Muscle of leg (tissue), 16 donors: ENCODE data around the gene FAM78B. TPM values are rescaled to one million over a fixed set of nuclear protein-coding genes. Genes with fewer than 3 reads are reported as not detected.

Experiments
- DNase-seq: peaks from one replicate; pipeline ENCODE4 v3.0.0; 2013
- H3K27ac ChIP-seq: one replicate; pipeline ENCODE4 v1.5.1; 2013; ENCODE audit warnings: mild to moderate bottlenecking, low read length, control low read depth
- H3K27me3 ChIP-seq: one replicate; pipeline ENCODE4 v1.6.1; 2013; ENCODE audit warnings: low read length; ENCODE audit not compliant: control insufficient read depth, insufficient read depth
- H3K36me3 ChIP-seq: one replicate; pipeline ENCODE4 v1.6.1; 2013; ENCODE audit warnings: low read length; ENCODE audit not compliant: control insufficient read depth, insufficient read depth
- H3K4me1 ChIP-seq: one replicate; pipeline ENCODE4 v1.6.1; 2013; ENCODE audit warnings: low read length; ENCODE audit not compliant: control insufficient read depth, insufficient read depth
- H3K4me3 ChIP-seq: one replicate; pipeline ENCODE4 v1.5.1; 2013; ENCODE audit warnings: low read length, control low read depth
- H3K9me3 ChIP-seq: replicated peaks from 2 replicates; pipeline ENCODE4 v1.6.1; 2013; ENCODE audit warnings: low read depth, low read length; ENCODE audit not compliant: control insufficient read depth
- WGBS: methylation state at CpG from one replicate; pipeline ENCODE4 v1.1.5; 2013; ENCODE audit warnings: missing lambda C conversion rate; ENCODE audit not compliant: insufficient coverage; 5-methylcytosine and 5-hydroxymethylcytosine counted together
- long read RNA-seq, 11 donors: transcript quantifications; one replicate each; lab custom pipeline, GENCODE V29; 2026
- polyA plus RNA-seq, 8 donors: library from polyadenylated mRNA; unstranded; fragments of 120-200 nt; gene quantifications; one replicate each; pipeline versions ENCODE4 v1.2.1 to v1.2.3, GENCODE V29; 2013; ENCODE audit warnings: inconsistent platforms in 1 of 8, low replicate concordance in 1 of 8; ENCODE audit not compliant: insufficient read length in 8 of 8, insufficient read depth in 1 of 8
- total RNA-seq: library from RNA; stranded (reverse); fragments of 120-200 nt; gene quantifications from one replicate; pipeline ENCODE4 v1.2.4, GENCODE V29; 2013

The FAM78B gene
- total RNA-seq (1.2 TPM), polyA plus RNA-seq (1 to 10 TPM; 1.9 to 2.8 (median 2.2) TPM)
- long read RNA-seq, donor 1, partial matches to known transcripts, result 0 of 1 reads
- long read RNA-seq, donor 1, other reads (novel, unspliced or antisense), result 0 of 1 reads
- long read RNA-seq, donor 2, result 0 reads
- long read RNA-seq, donor 3, partial matches to known transcripts, result 0 of 1 reads
- long read RNA-seq, donor 3, other reads (novel, unspliced or antisense), result 0 of 1 reads
- long read RNA-seq, donor 4, result 0 reads
- long read RNA-seq, donor 5, partial matches to known transcripts, result 0 of 2 reads
- long read RNA-seq, donor 5, other reads (novel, unspliced or antisense), result 0 of 2 reads
- long read RNA-seq, donor 6, partial matches to known transcripts, result 0 of 2 reads
- long read RNA-seq, donor 6, other reads (novel, unspliced or antisense), result 0 of 2 reads
- long read RNA-seq, donor 7, result 0 reads
- long read RNA-seq, donor 8, result 0 reads
- long read RNA-seq, donor 9, result 0 reads
- long read RNA-seq, donor 10, result 0 reads
- long read RNA-seq, donor 11, result 0 reads

DNA sequence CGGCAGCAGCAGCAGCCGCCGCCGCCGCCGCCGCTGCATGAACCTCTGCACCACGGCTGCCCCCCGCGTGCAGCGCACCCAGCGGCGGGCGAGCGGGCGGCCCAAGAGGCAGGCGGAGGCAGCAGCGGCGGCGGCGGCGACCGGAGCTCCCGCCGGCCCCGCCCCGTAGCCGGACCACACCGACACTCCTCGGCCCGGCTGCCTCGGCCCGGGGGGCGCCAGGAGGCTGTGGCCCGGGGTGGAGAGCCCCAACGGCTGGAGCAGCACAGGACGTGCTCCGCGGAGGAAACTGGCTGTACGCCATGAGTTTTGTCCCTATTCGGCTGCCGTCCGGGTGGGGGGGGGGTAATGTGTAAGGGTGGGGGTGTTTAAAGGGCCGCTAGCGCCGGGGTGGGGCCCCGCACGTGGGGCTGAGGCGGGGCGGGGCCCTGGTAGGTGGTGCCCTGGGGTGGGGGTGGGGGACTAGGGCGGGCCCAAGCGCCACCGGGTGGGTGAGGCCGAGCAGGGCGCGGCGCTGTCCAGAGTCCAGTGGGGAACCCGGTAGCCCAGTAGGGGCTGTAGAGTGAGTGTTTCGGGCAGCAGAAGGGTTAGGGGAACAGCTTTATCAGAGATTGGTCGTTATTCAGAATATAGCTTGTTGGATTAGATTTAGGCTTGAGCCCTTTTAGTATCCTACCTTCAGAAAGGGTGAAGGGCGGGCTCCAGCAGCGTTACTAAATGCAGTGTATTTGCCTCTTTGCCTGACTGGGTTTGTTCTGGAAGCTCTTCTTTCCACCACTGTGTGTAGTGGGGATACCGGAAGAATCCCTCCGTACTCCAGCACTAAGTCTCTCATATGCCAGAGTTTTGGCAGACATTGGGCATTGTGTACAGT, at the start of gene FAM78B:
Gene FAM78B (minus strand): TSS at position 304 of the 874 bp plus-strand sequence. CDS start 753 bp downstream, outside the sequence.
- WGBS, result under 1% methylated on average over 49 of the region's 64 CpGs
- no peaks in the 10 kb centered on the region for H3K36me3 ChIP-seq
- DNase-seq, result peak; percentile 75
- H3K9me3 ChIP-seq, result no peaks in the 10 kb centered on the region
- H3K4me3 ChIP-seq, result peak within 1 kb of the TSS; percentile 47
- peaks cover 25% of the 10 kb centered on the region for H3K27me3 ChIP-seq
- peaks cover 14% of the 10 kb centered on the region for H3K4me1 ChIP-seq
- H3K27ac ChIP-seq, result no peak within 1 kb of the TSS

DNA sequence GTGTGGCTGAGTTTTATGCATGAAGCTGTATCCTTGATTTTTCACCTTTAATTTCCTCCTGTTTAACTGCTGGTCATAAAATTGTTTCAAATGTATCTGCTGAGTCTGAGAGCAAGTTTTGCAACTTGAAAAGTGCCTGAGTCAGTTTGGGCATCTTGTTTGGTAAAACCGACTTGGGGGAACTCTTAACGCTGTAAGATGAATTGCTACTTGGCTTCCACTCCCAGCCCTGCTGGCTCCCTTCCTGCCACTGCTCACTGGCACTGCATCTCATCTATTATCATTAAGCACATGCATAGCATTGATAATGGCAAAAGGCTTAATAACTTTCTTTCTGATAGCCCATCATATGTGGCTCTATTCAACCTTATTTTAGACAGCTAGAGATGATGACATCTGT, 35.7 kb upstream of the FAM78B start:
- no peaks in the 10 kb centered on the region for H3K36me3 ChIP-seq
- WGBS, result 92% methylated on average over 2 of the region's 2 CpGs
- H3K9me3 ChIP-seq, result no peaks in the 10 kb centered on the region
- H3K27ac ChIP-seq, result no peak overlapping the region
- no peaks in the 10 kb centered on the region for H3K27me3 ChIP-seq
- no peaks in the 10 kb centered on the region for H3K4me1 ChIP-seq
- no peak overlapping the region for H3K4me3 ChIP-seq
- DNase-seq, result no peak

- Histone ChIP-seq H3K4me1 (no peaks in the 10 kb centered on the region), H3K9me3 (no peaks in the 10 kb centered on the region), H3K36me3 (no peaks in the 10 kb centered on the region), H3K27me3 (no peaks in the 10 kb centered on the region), H3K27ac (no peak overlapping the region), H3K4me3 (no peak overlapping the region)
- WGBS, result 42% methylated on average over 1 of the region's 2 CpGs
- no peak for DNase-seq
Measured at GRCh38 chr1:166200743-166201142, 33.9 kb upstream of the FAM78B start.

DNA sequence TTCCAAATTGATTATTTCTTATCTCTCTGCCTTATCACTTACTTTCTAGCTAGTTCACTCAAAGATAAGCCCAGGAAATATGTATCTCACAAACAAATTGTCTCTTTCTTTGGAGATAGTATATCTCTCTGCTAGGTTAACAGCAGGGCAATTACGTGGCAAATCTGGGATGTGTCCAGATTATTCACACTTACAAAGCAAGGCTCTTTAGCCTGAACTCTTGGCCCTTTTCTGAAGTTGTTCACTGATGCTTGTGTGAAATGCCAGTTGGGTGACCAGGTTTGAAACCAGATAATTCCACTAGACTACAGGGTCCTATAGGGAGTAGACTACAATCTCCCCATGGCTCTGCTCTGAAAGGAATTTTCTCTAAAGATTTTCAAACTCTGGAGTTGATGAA, 30.8 kb upstream of the FAM78B start:
- H3K36me3 ChIP-seq, result no peaks in the 10 kb centered on the region
- no peaks in the 10 kb centered on the region for H3K27me3 ChIP-seq
- no peak overlapping the region for H3K27ac ChIP-seq
- no peaks in the 10 kb centered on the region for H3K4me1 ChIP-seq
- no CpG with 5 or more reads among the region's 1 CpG for WGBS
- DNase-seq, result no peak
- H3K9me3 ChIP-seq, result no peaks in the 10 kb centered on the region
- H3K4me3 ChIP-seq, result no peak overlapping the region

GRCh38 chr1:166197141-166197540, 30.3 kb upstream of the FAM78B start:
- Histone ChIP-seq H3K27ac (no peak overlapping the region), H3K27me3 (no peaks in the 10 kb centered on the region), H3K36me3 (no peaks in the 10 kb centered on the region), H3K4me1 (no peaks in the 10 kb centered on the region), H3K9me3 (no peaks in the 10 kb centered on the region), H3K4me3 (no peak overlapping the region)
- DNase-seq, result no peak
- no CpG with 5 or more reads among the region's 1 CpG for WGBS

- no peak for DNase-seq
- no peaks in the 10 kb centered on the region for H3K4me1 ChIP-seq
Measured at GRCh38 chr1:166193057-166193698, 26.4 kb upstream of the FAM78B start.

DNA sequence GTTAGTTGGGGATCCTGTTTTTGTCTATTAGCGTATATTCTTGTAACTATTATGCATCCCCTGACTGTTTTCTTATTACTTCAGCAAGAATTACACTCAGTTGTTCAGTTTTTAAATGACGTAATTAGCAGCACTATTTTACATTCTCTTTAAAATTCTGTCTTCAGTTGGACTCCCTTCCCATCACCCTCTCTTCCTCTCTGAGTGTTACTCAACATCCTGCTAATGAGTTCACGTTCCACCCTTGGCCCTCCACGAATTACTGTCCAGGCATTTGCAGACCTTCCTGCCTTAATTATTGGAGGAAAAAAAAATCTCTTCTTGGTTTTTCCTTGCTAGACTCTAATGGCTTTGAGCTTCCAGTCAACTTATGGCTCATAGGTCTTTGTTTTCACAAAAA, 23.6 kb upstream of the FAM78B start:
- no peaks in the 10 kb centered on the region for H3K9me3 ChIP-seq
- DNase-seq, result no peak
- WGBS, result 77% methylated on average over 1 of the region's 4 CpGs

More at GRCh38 chr1:166193057-166193698, 26.4 kb upstream of the FAM78B start:
- Histone ChIP-seq H3K36me3 (no peaks in the 10 kb centered on the region), H3K4me3 (no peak overlapping the region), H3K27ac (no peak overlapping the region), H3K27me3 (no peaks in the 10 kb centered on the region), H3K9me3 (no peaks in the 10 kb centered on the region)
- 43% methylated on average over 4 of the region's 5 CpGs for WGBS

DNA sequence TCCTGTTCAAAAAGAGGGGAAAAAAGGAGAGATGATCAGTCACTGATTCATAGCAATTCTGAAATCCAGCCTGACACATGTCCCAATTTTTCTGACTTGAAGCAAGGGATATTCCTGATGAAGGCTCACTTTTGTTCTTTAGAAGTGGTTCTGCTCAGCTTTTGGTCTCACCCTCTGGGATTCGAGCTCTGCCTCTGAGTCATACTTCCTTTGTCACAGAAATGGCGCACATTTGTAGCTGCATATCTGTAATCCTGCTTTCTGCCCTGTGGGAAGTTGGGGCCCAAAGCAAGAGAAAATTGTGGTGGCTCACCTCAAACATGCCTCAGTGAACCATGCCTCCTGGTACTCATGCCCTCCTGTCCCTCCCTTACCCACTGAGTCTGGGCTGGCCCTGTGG, 22.3 kb upstream of the FAM78B start:
- Histone ChIP-seq H3K4me3 (no peak overlapping the region), H3K36me3 (no peaks in the 10 kb centered on the region), H3K9me3 (no peaks in the 10 kb centered on the region), H3K27me3 (no peaks in the 10 kb centered on the region), H3K27ac (no peak overlapping the region), H3K4me1 (no peaks in the 10 kb centered on the region)
- DNase-seq, result no peak
- 83% methylated on average over 1 of the region's 2 CpGs for WGBS

More for the DNA sequence above, 23.6 kb upstream of the FAM78B start:
- H3K27ac ChIP-seq, result no peak overlapping the region
- H3K27me3 ChIP-seq, result no peaks in the 10 kb centered on the region
- no peaks in the 10 kb centered on the region for H3K36me3 ChIP-seq
- no peak overlapping the region for H3K4me3 ChIP-seq
- no peaks in the 10 kb centered on the region for H3K4me1 ChIP-seq

DNA sequence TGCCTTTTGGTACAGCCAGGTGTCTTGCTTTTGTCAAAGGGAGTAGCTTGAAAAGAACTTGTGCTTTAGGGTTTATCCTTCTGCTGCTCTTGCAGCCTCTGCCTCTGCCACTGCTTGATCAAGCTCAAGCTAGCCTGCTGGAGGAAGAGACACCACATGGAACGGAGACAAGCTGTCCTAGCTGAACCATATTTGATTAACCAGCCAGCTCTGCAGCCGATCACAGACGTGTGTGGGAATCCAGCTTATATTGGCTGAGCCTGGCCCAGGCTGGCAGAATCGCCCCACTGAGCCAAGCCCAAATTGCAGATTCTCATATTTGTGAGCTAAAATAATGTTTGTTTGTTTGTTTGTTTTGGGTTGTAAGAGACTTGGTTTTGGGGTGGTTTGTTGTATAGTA, 18.7 kb upstream of the FAM78B start:
- H3K36me3 ChIP-seq, result no peaks in the 10 kb centered on the region
- 71% methylated on average over 4 of the region's 4 CpGs for WGBS

More for the DNA sequence above, 18.7 kb upstream of the FAM78B start:
- no peak for DNase-seq
- Histone ChIP-seq H3K4me1 (no peaks in the 10 kb centered on the region), H3K4me3 (no peak overlapping the region), H3K27ac (no peak overlapping the region), H3K9me3 (no peaks in the 10 kb centered on the region), H3K27me3 (no peaks in the 10 kb centered on the region)
